H1 (cell line): Measurements from ENCODE around the gene CHD5. TPM values are rescaled to one million over a fixed set of nuclear protein-coding genes. Genes with fewer than 3 reads are reported as not detected.

Source experiments
- CTCF ChIA-PET: fragments of 300-600 bp; sonication (Branson Sonifier 250); formaldehyde crosslinking; loops from one replicate; lab custom pipeline; 2021; ENCODE audit not compliant: partially characterized antibody; lab: Charles Lee
- POLR2A ChIA-PET: fragments of 300-600 bp; sonication (Branson Sonifier 250); formaldehyde crosslinking; loops from one replicate; lab custom pipeline; 2021; ENCODE audit warnings: inconsistent platforms; ENCODE audit not compliant: partially characterized antibody; lab: Charles Lee
- DNase-seq, 2 experiments: peaks; one replicate each; pipeline versions ENCODE4 v3.0.0 to v3.0.0-alpha.2; 2010 to 2022; ENCODE audit warnings: low spot score in 2 of 2, low read depth in 1 of 2, mixed read lengths in 1 of 2
- FAIRE-seq: peaks from 2 replicates; lab custom pipeline; 2011; peaks lifted over from hg19 to GRCh38; lab: Jason Lieb, UNC
- H2AFZ ChIP-seq: 2 replicates; pipeline ENCODE4 v1.8.1; 2012; ENCODE audit warnings: low read length, inconsistent platforms
- H2AK5ac ChIP-seq: 2 replicates; pipeline ENCODE4 v1.6.1; 2013; ENCODE audit warnings: low read depth, low read length
- H2BK120ac ChIP-seq: replicated peaks from 2 replicates; pipeline ENCODE3; 2013; ENCODE audit warnings: low read depth, low read length, inconsistent platforms
- H2BK12ac ChIP-seq: 2 replicates; pipeline ENCODE4 v1.6.1; 2013; ENCODE audit warnings: low read depth, low read length
- H2BK15ac ChIP-seq: 2 replicates; pipeline ENCODE4 v1.6.1; 2013; ENCODE audit warnings: low read length
- H2BK20ac ChIP-seq: 2 replicates; pipeline ENCODE4 v1.6.1; 2013; ENCODE audit warnings: low read length
- H2BK5ac ChIP-seq: 2 replicates; pipeline ENCODE4 v1.6.1; 2013; ENCODE audit warnings: low read depth, low read length
- H3K14ac ChIP-seq: 2 replicates; pipeline ENCODE4 v1.6.1; 2013; ENCODE audit warnings: inconsistent platforms; ENCODE audit not compliant: insufficient read length
- H3K18ac ChIP-seq: 2 replicates; pipeline ENCODE4 v1.6.1; 2013; ENCODE audit warnings: low read length; ENCODE audit errors: extremely low read depth
- H3K23ac ChIP-seq: 2 replicates; pipeline ENCODE4 v1.6.1; 2013; ENCODE audit warnings: inconsistent platforms; ENCODE audit not compliant: insufficient read length
- H3K23me2 ChIP-seq: 2 replicates; pipeline ENCODE4 v1.6.1; 2013; ENCODE audit warnings: low read depth, low read length
- H3K27ac ChIP-seq: 2 replicates; pipeline ENCODE4 v1.6.1; 2011; ENCODE audit warnings: low read depth, low read length, inconsistent platforms
- H3K27me3 ChIP-seq, 4 experiments: replicated peaks in 1 of 4; 1 replicate in 1 of 4; 2 replicates in 3 of 4; pipeline versions ENCODE4 v1.6.1 to v1.8.1; 2011 to 2013; ENCODE audit warnings: low read length in 3 of 4, mild to moderate bottlenecking in 3 of 4, inconsistent platforms in 2 of 4, mixed read lengths in 2 of 4, moderate library complexity in 1 of 4; ENCODE audit not compliant: control insufficient read depth in 3 of 4, insufficient read depth in 3 of 4; ENCODE audit errors: extremely low read depth in 1 of 4
- H3K36me3 ChIP-seq, 4 experiments: 2 replicates each; pipeline versions ENCODE4 v1.6.1 to v1.8.1; 2011 to 2013; ENCODE audit warnings: mild to moderate bottlenecking in 4 of 4, low read length in 3 of 4, moderate library complexity in 2 of 4, control low read depth in 1 of 4, inconsistent platforms in 1 of 4; ENCODE audit not compliant: insufficient read depth in 4 of 4, control insufficient read depth in 2 of 4
- H3K4ac ChIP-seq: replicated peaks from 2 replicates; pipeline ENCODE3; 2013; ENCODE audit warnings: low read length, low read depth, mixed read lengths, inconsistent platforms; ENCODE audit not compliant: insufficient read length
- H3K4me1 ChIP-seq, 4 experiments: replicated peaks in 1 of 4; 1 replicate in 1 of 4; 2 replicates in 3 of 4; pipeline versions ENCODE4 v1.6.1 to v1.8.1; 2011 to 2013; ENCODE audit warnings: low read length in 3 of 4, inconsistent platforms in 2 of 4, mixed read lengths in 1 of 4; ENCODE audit not compliant: insufficient read depth in 4 of 4, control insufficient read depth in 3 of 4
- H3K4me2 ChIP-seq, 2 experiments: 2 replicates each; pipeline versions ENCODE4 v1.6.1 to v1.8.1; 2011 to 2013; ENCODE audit warnings: low read depth in 2 of 2, low read length in 2 of 2, control low read depth in 1 of 2, inconsistent platforms in 1 of 2, mild to moderate bottlenecking in 1 of 2; ENCODE audit not compliant: insufficient read depth in 1 of 2
- H3K4me3 ChIP-seq, 4 experiments: fragments of 200-600, 300-600 bp in 1 of 4; sonication (generic), shearing (Covaris generic), sonication (Bioruptor Twin) in 1 of 4; 2 replicates each; pipeline versions ENCODE4 v1.5.1 to v1.8.1; 2011 to 2016; ENCODE audit warnings: low read length in 4 of 4, low read depth in 3 of 4, control low read depth in 2 of 4, inconsistent platforms in 2 of 4, mild to moderate bottlenecking in 2 of 4, mixed read lengths in 1 of 4, moderate library complexity in 1 of 4; ENCODE audit not compliant: insufficient read depth in 2 of 4; ENCODE audit errors: extremely low read depth in 1 of 4
- H3K56ac ChIP-seq: replicated peaks from 2 replicates; pipeline ENCODE3; 2013; ENCODE audit warnings: low read depth, mild to moderate bottlenecking, mixed read lengths, low read length, inconsistent platforms; ENCODE audit not compliant: insufficient read length
- H3K79me1 ChIP-seq: 2 replicates; pipeline ENCODE4 v1.6.1; 2013; ENCODE audit warnings: low read depth, low read length, control low read depth
- H3K79me2 ChIP-seq, 2 experiments: 2 replicates each; pipeline versions ENCODE4 v1.6.1 to v1.8.1; 2012 to 2013; ENCODE audit warnings: low read length in 2 of 2, mild to moderate bottlenecking in 2 of 2, inconsistent platforms in 1 of 2; ENCODE audit not compliant: insufficient read depth in 2 of 2, control insufficient read depth in 1 of 2
- H3K9ac ChIP-seq, 4 experiments: replicated peaks in 1 of 4; 1 replicate in 1 of 4; 2 replicates in 3 of 4; pipeline versions ENCODE4 v1.6.1 to v1.8.1; 2011 to 2013; ENCODE audit warnings: low read depth in 3 of 4, low read length in 3 of 4, control low read depth in 2 of 4, mild to moderate bottlenecking in 2 of 4, moderate library complexity in 2 of 4, inconsistent platforms in 1 of 4; ENCODE audit errors: extremely low read depth in 1 of 4
- H3K9me3 ChIP-seq, 2 experiments: 2 replicates each; pipeline versions ENCODE4 v1.6.1 to v1.8.1; 2012 to 2013; ENCODE audit warnings: mild to moderate bottlenecking in 2 of 2, moderate library complexity in 2 of 2, control low read depth in 1 of 2, inconsistent platforms in 1 of 2, low read depth in 1 of 2, low read length in 1 of 2, mixed read lengths in 1 of 2; ENCODE audit not compliant: insufficient read depth in 2 of 2
- H4K20me1 ChIP-seq, 2 experiments: replicated peaks in 1 of 2; 2 replicates each; pipeline versions ENCODE3 to v1.8.1; 2011 to 2013; ENCODE audit warnings: inconsistent platforms in 2 of 2, low read length in 2 of 2, mild to moderate bottlenecking in 1 of 2; ENCODE audit not compliant: insufficient read depth in 2 of 2, control insufficient read depth in 1 of 2
- H4K5ac ChIP-seq: 2 replicates; pipeline ENCODE4 v1.6.1; 2013; ENCODE audit warnings: low read length, low read depth, mixed read lengths, inconsistent platforms; ENCODE audit not compliant: insufficient read length
- H4K8ac ChIP-seq: 2 replicates; pipeline ENCODE4 v1.8.0; 2013; ENCODE audit warnings: mild to moderate bottlenecking, moderate library complexity, low read length, inconsistent platforms; ENCODE audit not compliant: insufficient read depth; ENCODE audit errors: extremely low read depth
- H4K91ac ChIP-seq: replicated peaks from 2 replicates; pipeline ENCODE3; 2013; ENCODE audit warnings: low read length, mixed read lengths, inconsistent platforms; ENCODE audit not compliant: insufficient read length
- BCL11A ChIP-seq, 2 experiments: IDR thresholded peaks; one replicate each; pipeline ENCODE4 v1.6.1; 2011; ENCODE audit warnings: low read depth in 2 of 2, low read length in 2 of 2, mild to moderate bottlenecking in 2 of 2
- CHD2 ChIP-seq: IDR thresholded peaks from 2 replicates; pipeline ENCODE4 v1.6.1; 2012; ENCODE audit warnings: low read length, improper control_type of control experiment
- CTCF ChIP-seq, 3 experiments: IDR thresholded peaks; 1 replicate in 2 of 3; 2 replicates in 1 of 3; pipeline versions ENCODE4 v1.5.1 to v1.6.1; 2011; ENCODE audit warnings: low read length in 3 of 3, mild to moderate bottlenecking in 3 of 3, inconsistent platforms in 2 of 3, low read depth in 1 of 3, moderate library complexity in 1 of 3; ENCODE audit not compliant: insufficient read depth in 1 of 3; ENCODE audit errors: control extremely low read depth in 1 of 3
- E2F6 ChIP-seq: IDR thresholded peaks from 2 replicates; pipeline ENCODE4 v1.6.1; 2012; ENCODE audit warnings: inconsistent platforms
- EGR1 ChIP-seq: IDR thresholded peaks from 2 replicates; pipeline ENCODE4 v1.6.1; 2011; ENCODE audit warnings: low read depth, low read length, borderline replicate concordance
- JUN ChIP-seq: IDR thresholded peaks from 2 replicates; pipeline ENCODE4 v1.6.1; 2011; ENCODE audit warnings: low read depth, mild to moderate bottlenecking, improper control_type of control experiment, low read length
- NANOG ChIP-seq: IDR thresholded peaks from 2 replicates; pipeline ENCODE4 v1.6.1; 2011; ENCODE audit warnings: low read length, low read depth, mild to moderate bottlenecking, inconsistent platforms; ENCODE audit not compliant: insufficient read depth, poor library complexity, severe bottlenecking
- RAD21 ChIP-seq, 2 experiments: IDR thresholded peaks in 1 of 2; conservative IDR thresholded peaks in 1 of 2; 2 replicates each; pipeline ENCODE4 v1.6.1; 2011; ENCODE audit warnings: low read depth in 2 of 2, low read length in 2 of 2, improper control_type of control experiment in 1 of 2, inconsistent platforms in 1 of 2, mild to moderate bottlenecking in 1 of 2, moderate library complexity in 1 of 2
- SAP30 ChIP-seq: fragments of 300-600 bp; sonication (generic); IDR thresholded peaks from 2 replicates; pipeline ENCODE4 v1.7.1; 2012; ENCODE audit warnings: low read length, moderate library complexity, mild to moderate bottlenecking, inconsistent platforms; ENCODE audit not compliant: insufficient read depth, insufficient replicate concordance
- TAF7 ChIP-seq: optimal IDR thresholded peaks from 2 replicates; pipeline ENCODE3; 2011; ENCODE audit warnings: low read depth, mild to moderate bottlenecking, inconsistent platforms, low read length, moderate library complexity, borderline replicate concordance
- whole genome bisulfite sequencing, 2 experiments: shearing (Covaris generic) in 1 of 2; methylation state at CpG; one replicate each; pipeline versions ENCODE4 v1.1.6 to v1.1.7; 2013 to 2015; ENCODE audit warnings: low lambda C conversion rate in 2 of 2, mixed read lengths in 2 of 2, inconsistent platforms in 1 of 2, low coverage in 1 of 2, missing lambda C conversion rate in 1 of 2; ENCODE audit not compliant: insufficient replicate concordance in 2 of 2, insufficient coverage in 1 of 2, insufficient read length in 1 of 2; ENCODE audit errors: extremely low coverage in 1 of 2, missing lambda C conversion rate in 1 of 2; 5-methylcytosine and 5-hydroxymethylcytosine counted together
- polyA plus RNA-seq, 7 experiments: library from polyadenylated mRNA; depleted of rRNA in 3 of 7; stranded (reverse) in 5 of 7; unstranded in 2 of 7; fragments of >200 nt in 5 of 7; fragments of 200-250 nt in 2 of 7; gene quantifications; 1 replicate in 5 of 7; 2 replicates in 1 of 7; 4 replicates in 1 of 7; pipeline versions ENCODE4 v1.2.1 to v1.2.3, GENCODE V29; 2011 to 2013; ENCODE audit warnings: missing spikeins in 2 of 7, mixed read lengths in 2 of 7
- total RNA-seq: library from RNA; stranded (reverse); fragmentation: NEBNext Ultra II Directional; extraction: Animal tissue kit (Norgen Biotek cat#: 25700); gene quantifications from 2 replicates; pipeline ENCODE4 v1.2.1, GENCODE V29; 2021

Gene CHD5
- total and polyA plus RNA-seq, 2 of the 8 experiments (the other 6 are each of a cell fraction or from before 2014, with no cell fraction given): 0.42 to 1.8 TPM

GRCh38 chr1:6068073-6068472, 112.0 kb downstream of the CHD5 start:
- CTCF ChIA-PET: interaction anchor here (0.8 to 2.7 kb wide), 9 partner anchors 8 to 85 kb away, joined by 3 to 10 read pairs (median 4); no protein-coding TSS in a partner anchor
- no peaks in the 10 kb centered on the region for H3K4me1 ChIP-seq
- no peak overlapping the region for H3K4me3 ChIP-seq
- H3K36me3 ChIP-seq: no peaks in the 10 kb centered on the region
- no peak for DNase-seq
- H3K27me3 ChIP-seq: no peaks in the 10 kb centered on the region; a peak in 1 of 7 replicates
- no peak overlapping the region for H2BK20ac ChIP-seq
- no peaks in the 10 kb centered on the region for H3K9me3 ChIP-seq
- no peak overlapping the region for H3K4me2 ChIP-seq
- no peaks in the 10 kb centered on the region for H4K20me1 ChIP-seq
- no peaks in the 10 kb centered on the region for H3K79me1 ChIP-seq
- H3K23ac ChIP-seq: no peak overlapping the region
- no peak overlapping the region for H2BK120ac ChIP-seq
- H2BK12ac ChIP-seq: no peak overlapping the region
- H3K27ac ChIP-seq: no peak overlapping the region
- no peaks in the 10 kb centered on the region for H3K23me2 ChIP-seq
- H2AK5ac ChIP-seq: no peak overlapping the region
- no peak overlapping the region for H4K8ac ChIP-seq
- H3K56ac ChIP-seq: no peak overlapping the region
- H4K5ac ChIP-seq: no peak overlapping the region
- no peak overlapping the region for H4K91ac ChIP-seq
- H2AFZ ChIP-seq: no peak overlapping the region
- H3K18ac ChIP-seq: no peak overlapping the region
- H3K9ac ChIP-seq: no peak overlapping the region
- H3K79me2 ChIP-seq: no peaks in the 10 kb centered on the region
- FAIRE-seq: no peak
- H2BK5ac ChIP-seq: no peak overlapping the region
- POLR2A ChIA-PET: no interaction called here
- H2BK15ac ChIP-seq: no peak overlapping the region
- no peak overlapping the region for H3K14ac ChIP-seq
- H3K4ac ChIP-seq: no peak overlapping the region
- 86% methylated on average over 5 of the region's 5 CpGs; no CpG with 5 or more reads in 1 of the 2 experiments for WGBS, 2 experiments
- TF ChIP-seq JUN (no peak), NANOG (no peak), CTCF (IDR thresholded peaks at IDR 0.05; ENCODE audit: control extremely low read depth in 1 of 3, insufficient read depth in 1 of 3, low read depth in 1 of 3, low read length in 3 of 3) (no peak), EGR1 (no peak), SAP30 (no peak), BCL11A (IDR thresholded peaks at IDR 0.05; ENCODE audit: low read depth in 2 of 2, low read length in 2 of 2) (no peak), CHD2 (no peak), TAF7 (no peak), RAD21 (IDR thresholded peaks at IDR 0.05 in 1 of 2, conservative IDR thresholded peaks at IDR 0.05 in 1 of 2; ENCODE audit: low read depth in 2 of 2, low read length in 2 of 2) (no peak), E2F6 (no peak)
